Renal cortex interstitium (tissue), 11 donors: ENCODE results near the gene BRD1. TPM values are rescaled to one million over a fixed set of nuclear protein-coding genes. Genes with fewer than 3 reads are reported as not detected.

Source experiments
- DNase-seq, 11 donors: peaks; one replicate each; pipeline ENCODE4 v3.0.0-alpha.2; 2013; ENCODE audit warnings: low read depth in 9 of 11, low spot score in 4 of 11; ENCODE audit errors: extremely low read depth in 1 of 11
- polyA plus RNA-seq, 3 donors: library from polyadenylated mRNA; unstranded; fragments of 120-200 nt; gene quantifications; one replicate each; pipeline ENCODE4 v1.2.1, GENCODE V29; 2013; ENCODE audit not compliant: insufficient read length in 3 of 3

BRD1 gene
- polyA plus RNA-seq, 3 donors: 34.5 to 42.1 (median 41.9) TPM

GRCh38 chr22:49749885-49750510, 77.7 kb downstream of the BRD1 start:
- DNase-seq: no peak

GRCh38 chr22:49749227-49749626, 78.4 kb downstream of the BRD1 start:
- DNase-seq: no peak

- no peak for DNase-seq
Observed at GRCh38 chr22:49748514-49748913, 79.2 kb downstream of the BRD1 start.

- no peak for DNase-seq
Observed at GRCh38 chr22:49747716-49748115, 80.0 kb downstream of the BRD1 start.

GRCh38 chr22:49747130-49747529, 80.5 kb downstream of the BRD1 start:
- no peak for DNase-seq

GRCh38 chr22:49746065-49746464, 81.6 kb downstream of the BRD1 start:
- no peak for DNase-seq

- no peak for DNase-seq
Observed at GRCh38 chr22:49740242-49740641, 87.4 kb downstream of the BRD1 start.

GRCh38 chr22:49739138-49739537, 88.5 kb downstream of the BRD1 start:
- no peak for DNase-seq

GRCh38 chr22:49738566-49738965, 89.1 kb downstream of the BRD1 start:
- DNase-seq: no peak

GRCh38 chr22:49738006-49738405, 89.7 kb downstream of the BRD1 start:
- DNase-seq: no peak

GRCh38 chr22:49737101-49737551, 90.5 kb downstream of the BRD1 start:
- DNase-seq: no peak

- no peak for DNase-seq
Observed at GRCh38 chr22:49736538-49736937, 91.1 kb downstream of the BRD1 start.

GRCh38 chr22:49735901-49736421, 91.7 kb downstream of the BRD1 start:
- no peak for DNase-seq

- DNase-seq: peak; percentile 21 to 53 (median 46)
Observed at GRCh38 chr22:49735411-49735900, 92.2 kb downstream of the BRD1 start.

- no peak for DNase-seq
Observed at GRCh38 chr22:49734882-49735281, 92.8 kb downstream of the BRD1 start.

GRCh38 chr22:49734390-49734789, 93.3 kb downstream of the BRD1 start:
- DNase-seq: no peak

- no peak for DNase-seq
Observed at GRCh38 chr22:49733631-49734030, 94.0 kb downstream of the BRD1 start.

GRCh38 chr22:49730656-49731055, 97.0 kb downstream of the BRD1 start:
- DNase-seq: no peak

- no peak for DNase-seq
Observed at GRCh38 chr22:49728570-49729271, 99.0 kb downstream of the BRD1 start.

GRCh38 chr22:49727881-49728569, 99.6 kb downstream of the BRD1 start:
- DNase-seq: no peak
